Measurements from ENCODE around the gene FABP7.

- TF ChIP-seq CTCF (IDR thresholded peaks at IDR 0.05; ENCODE audit: low read depth, low read length) (peak; percentile 49), EZH2phosphoT487 (IDR thresholded peaks at IDR 0.05; ENCODE audit: low read depth) (no peak)
Measured at GRCh38 chr6:122789182-122790027, 9.9 kb downstream of the FABP7 start, which contains the start of gene SMPDL3A.

Data from OCI-LY3 (cell line).